ENCODE results near the gene CTIF. TPM values are rescaled to one million over a fixed set of nuclear protein-coding genes. Genes with fewer than 3 reads are reported as not detected.

CTIF gene
- total and polyA plus RNA-seq, 4 donors, result 10.6 to 26.7 (median 12.3) TPM

GRCh38 chr18:48671561-48671945 lies 132.7 kb downstream of the CTIF start:
- Histone ChIP-seq H3K27ac (ENCODE audit: low read depth in 1 of 2, low read length in 2 of 2) (no peak overlapping the region), H3K27me3 (ENCODE audit: control insufficient read depth in 4 of 4, insufficient read depth in 4 of 4, low read length in 3 of 4) (no peaks in the 10 kb centered on the region), H3K4me1 (ENCODE audit: control insufficient read depth in 4 of 4, insufficient read depth in 4 of 4, low read length in 3 of 4) (peaks cover 14 to 82% (median 66%) of the 10 kb centered on the region in 4 donors), H3K36me3 (ENCODE audit: control insufficient read depth in 4 of 4, insufficient read depth in 3 of 4, low read depth in 1 of 4, low read length in 3 of 4) (peaks cover 0 to 5% (median 2%) of the 10 kb centered on the region in 4 donors), H3K9me3 (ENCODE audit: control insufficient read depth in 4 of 4, low read length in 3 of 4) (no peaks in the 10 kb centered on the region), H3K9ac (ENCODE audit: low read depth in 1 of 2, low read length in 2 of 2) (no peak overlapping the region), H3K4me3 (ENCODE audit: low read depth in 1 of 3, low read length in 3 of 3) (no peak overlapping the region)
- 97% methylated on average over 1 of the region's 1 CpG for WGBS
- DNase-seq (ENCODE audit: low spot score), result no peak
- TF ChIP-seq SP1 (IDR thresholded peaks at IDR 0.05) (no peak), NR2F2 (IDR thresholded peaks at IDR 0.05) (no peak)
- TF ChIP-seq, protein P1, sequence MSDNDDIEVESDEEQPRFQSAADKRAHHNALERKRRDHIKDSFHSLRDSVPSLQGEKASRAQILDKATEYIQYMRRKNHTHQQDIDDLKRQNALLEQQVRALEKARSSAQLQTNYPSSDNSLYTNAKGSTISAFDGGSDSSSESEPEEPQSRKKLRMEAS (IDR thresholded peaks at IDR 0.05), result no peak

DNA sequence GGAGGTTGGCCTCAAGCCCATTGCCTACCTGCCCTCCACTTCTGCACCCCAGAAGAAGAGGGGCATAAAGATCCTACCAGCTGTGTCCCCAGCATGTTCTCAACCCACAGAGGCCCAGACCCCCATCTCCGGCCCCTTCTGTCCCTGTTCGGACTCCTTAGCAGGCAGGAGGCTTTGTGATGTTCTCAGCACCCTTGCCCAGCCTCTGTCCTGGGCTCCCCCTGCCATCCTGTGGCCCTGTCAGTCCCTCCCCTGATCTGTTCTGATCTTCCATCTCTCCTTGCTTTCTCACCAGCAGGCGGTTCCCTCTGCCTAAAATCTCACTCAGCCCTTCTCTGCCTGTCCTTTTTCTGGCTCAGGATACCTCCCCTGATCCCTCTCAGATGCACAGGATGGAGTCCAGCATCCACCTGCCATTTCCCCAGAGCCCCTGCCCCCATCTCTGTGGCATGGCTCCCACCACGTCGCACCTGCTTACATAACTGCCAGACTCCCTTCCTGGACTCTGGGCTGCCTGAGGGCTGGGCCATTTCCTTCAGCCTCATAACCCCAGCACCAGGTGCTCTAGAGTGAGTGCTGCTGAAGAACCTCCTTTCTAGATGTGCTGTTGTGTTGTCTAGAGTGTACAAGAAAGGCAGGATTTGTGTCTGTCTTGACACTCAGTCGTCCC lies 134.0 kb downstream of the CTIF start:
- 72% methylated on average over 6 of the region's 6 CpGs for WGBS
- Histone ChIP-seq H3K27me3 (ENCODE audit: control insufficient read depth in 4 of 4, insufficient read depth in 4 of 4, low read length in 3 of 4) (no peaks in the 10 kb centered on the region), H3K36me3 (ENCODE audit: control insufficient read depth in 4 of 4, insufficient read depth in 3 of 4, low read depth in 1 of 4, low read length in 3 of 4) (peaks cover 0 to 2% (median 0%) of the 10 kb centered on the region in 4 donors), H3K4me1 (ENCODE audit: control insufficient read depth in 4 of 4, insufficient read depth in 4 of 4, low read length in 3 of 4) (peaks cover 17 to 82% (median 68%) of the 10 kb centered on the region in 4 donors), H3K27ac (ENCODE audit: low read depth in 1 of 2, low read length in 2 of 2) (peak overlapping the region in 1 of 2 donors; percentile 84), H3K9me3 (ENCODE audit: control insufficient read depth in 4 of 4, low read length in 3 of 4) (no peaks in the 10 kb centered on the region), H3K9ac (ENCODE audit: low read depth in 1 of 2, low read length in 2 of 2) (no peak overlapping the region), H3K4me3 (ENCODE audit: low read depth in 1 of 3, low read length in 3 of 3) (no peak overlapping the region)
- TF ChIP-seq ATF3 (IDR thresholded peaks at IDR 0.05) (no peak), FOXA2 (IDR thresholded peaks at IDR 0.05) (no peak), HNF4A (conservative IDR thresholded peaks at IDR 0.05) (no peak), REST (IDR thresholded peaks at IDR 0.05) (no peak), JUND (IDR thresholded peaks at IDR 0.05) (no peak), HNF4G (IDR thresholded peaks at IDR 0.05) (no peak), EGR1 (IDR thresholded peaks at IDR 0.05; ENCODE audit: low read depth in 2 of 2) (no peak), ZBTB33 (IDR thresholded peaks at IDR 0.05) (no peak), NR2F2 (IDR thresholded peaks at IDR 0.05) (no peak), FOXA1 (IDR thresholded peaks at IDR 0.05) (no peak), GABPA (IDR thresholded peaks at IDR 0.05 in 1 of 2, conservative IDR thresholded peaks at IDR 0.05 in 1 of 2) (no peak), SP1 (IDR thresholded peaks at IDR 0.05) (no peak), RAD21 (IDR thresholded peaks at IDR 0.05) (no peak)
- TF ChIP-seq, protein P2, sequence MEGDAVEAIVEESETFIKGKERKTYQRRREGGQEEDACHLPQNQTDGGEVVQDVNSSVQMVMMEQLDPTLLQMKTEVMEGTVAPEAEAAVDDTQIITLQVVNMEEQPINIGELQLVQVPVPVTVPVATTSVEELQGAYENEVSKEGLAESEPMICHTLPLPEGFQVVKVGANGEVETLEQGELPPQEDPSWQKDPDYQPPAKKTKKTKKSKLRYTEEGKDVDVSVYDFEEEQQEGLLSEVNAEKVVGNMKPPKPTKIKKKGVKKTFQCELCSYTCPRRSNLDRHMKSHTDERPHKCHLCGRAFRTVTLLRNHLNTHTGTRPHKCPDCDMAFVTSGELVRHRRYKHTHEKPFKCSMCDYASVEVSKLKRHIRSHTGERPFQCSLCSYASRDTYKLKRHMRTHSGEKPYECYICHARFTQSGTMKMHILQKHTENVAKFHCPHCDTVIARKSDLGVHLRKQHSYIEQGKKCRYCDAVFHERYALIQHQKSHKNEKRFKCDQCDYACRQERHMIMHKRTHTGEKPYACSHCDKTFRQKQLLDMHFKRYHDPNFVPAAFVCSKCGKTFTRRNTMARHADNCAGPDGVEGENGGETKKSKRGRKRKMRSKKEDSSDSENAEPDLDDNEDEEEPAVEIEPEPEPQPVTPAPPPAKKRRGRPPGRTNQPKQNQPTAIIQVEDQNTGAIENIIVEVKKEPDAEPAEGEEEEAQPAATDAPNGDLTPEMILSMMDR (IDR thresholded peaks at IDR 0.05; ENCODE audit: low read depth, low read length, missing input control), result no peak
- TF ChIP-seq, protein P1 (IDR thresholded peaks at IDR 0.05), result no peak
- DNase-seq (ENCODE audit: low spot score), result no peak

Measured in liver (tissue), 9 donors.